SK-N-MC (cell line): ENCODE results near the gene P2RY14.
"Not testable (repeated sequence)": the region's sequence is repeated elsewhere in the genome, so short reads cannot be mapped to it uniquely, and the experiment has no call there.

Experiments
- DNase-seq: peaks from one replicate; pipeline ENCODE4 v3.0.0-alpha.2; 2011; ENCODE audit warnings: low read depth, low spot score
- H3K27ac ChIP-seq: fragments of 200-600 bp; sonication (generic); 2 replicates; pipeline ENCODE4 v1.5.1; 2016; ENCODE audit warnings: mixed run types
- H3K36me3 ChIP-seq: fragments of 200-600 bp; sonication (generic); 2 replicates; pipeline ENCODE4 v1.6.1; 2017; ENCODE audit warnings: antibody characterized with exemption, low read length, mixed read lengths; ENCODE audit not compliant: insufficient read depth
- H3K4me3 ChIP-seq: fragments of 200-600 bp; sonication (generic); 2 replicates; pipeline ENCODE4 v1.5.1; 2016
- H3K9ac ChIP-seq: fragments of 200-600 bp; sonication (generic); 2 replicates; pipeline ENCODE4 v1.8.0; 2017; ENCODE audit warnings: mixed run types, mixed read lengths; ENCODE audit not compliant: insufficient read length
- H3K9me3 ChIP-seq: fragments of 200-600 bp; sonication (generic); 2 replicates; pipeline ENCODE4 v1.6.1; 2017; ENCODE audit warnings: low read depth, mild to moderate bottlenecking, antibody characterized with exemption, low read length, moderate library complexity, mixed read lengths
- EZH2 ChIP-seq: fragments of 200-600 bp; sonication (generic); IDR thresholded peaks from one replicate; pipeline ENCODE4 v1.6.1; 2017; ENCODE audit warnings: antibody characterized with exemption
- FOXP2 ChIP-seq: optimal IDR thresholded peaks from 2 replicates; pipeline ENCODE3; 2011; ENCODE audit warnings: mild to moderate bottlenecking, moderate library complexity; ENCODE audit not compliant: insufficient read depth; ENCODE audit errors: extremely low read length, control extremely low read depth
- POLR2AphosphoS5 ChIP-seq: IDR thresholded peaks from 2 replicates; pipeline ENCODE4 v1.6.1; 2012; ENCODE audit warnings: mild to moderate bottlenecking, low read depth, low read length, borderline replicate concordance

P2RY14 gene

GRCh38 chr3:151259664-151260063 is 18.7 kb downstream of the P2RY14 start:
- no peak for DNase-seq
- TF ChIP-seq POLR2AphosphoS5 (no peak), EZH2 (no peak)
- Histone ChIP-seq H3K9me3 (no peaks in the 10 kb centered on the region), H3K36me3 (no peaks in the 10 kb centered on the region), H3K4me3 (no peak overlapping the region), H3K27ac (no peak overlapping the region), H3K9ac (no peak overlapping the region)

DNA sequence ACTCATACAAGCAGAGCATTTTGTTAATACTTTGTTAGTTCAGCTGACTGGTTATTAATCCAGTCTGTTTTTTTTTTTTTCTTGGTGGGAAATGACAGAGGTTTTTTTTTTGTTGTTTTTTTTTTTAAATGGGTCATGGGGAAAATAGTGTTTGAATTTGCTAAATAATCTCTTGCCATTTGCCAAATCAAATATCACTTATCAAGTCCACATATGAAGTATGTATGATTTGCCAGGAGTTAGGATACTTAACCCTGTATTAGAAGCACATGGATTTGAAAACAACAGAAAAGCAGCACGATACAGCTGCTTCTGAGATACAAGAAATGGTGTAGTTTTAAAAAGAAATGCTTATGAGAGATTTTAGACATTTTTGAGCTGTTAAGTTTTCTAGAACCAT is 21.6 kb downstream of the P2RY14 start:
- DNase-seq = no peak
- no peaks in the 10 kb centered on the region for H3K36me3 ChIP-seq
- no peak for TF ChIP-seq POLR2AphosphoS5
- no peak for TF ChIP-seq EZH2
- no peak for TF ChIP-seq FOXP2
- no peak overlapping the region for H3K4me3 ChIP-seq
- H3K9ac ChIP-seq = no peak overlapping the region
- H3K27ac ChIP-seq = no peak overlapping the region
- no peaks in the 10 kb centered on the region for H3K9me3 ChIP-seq

DNA sequence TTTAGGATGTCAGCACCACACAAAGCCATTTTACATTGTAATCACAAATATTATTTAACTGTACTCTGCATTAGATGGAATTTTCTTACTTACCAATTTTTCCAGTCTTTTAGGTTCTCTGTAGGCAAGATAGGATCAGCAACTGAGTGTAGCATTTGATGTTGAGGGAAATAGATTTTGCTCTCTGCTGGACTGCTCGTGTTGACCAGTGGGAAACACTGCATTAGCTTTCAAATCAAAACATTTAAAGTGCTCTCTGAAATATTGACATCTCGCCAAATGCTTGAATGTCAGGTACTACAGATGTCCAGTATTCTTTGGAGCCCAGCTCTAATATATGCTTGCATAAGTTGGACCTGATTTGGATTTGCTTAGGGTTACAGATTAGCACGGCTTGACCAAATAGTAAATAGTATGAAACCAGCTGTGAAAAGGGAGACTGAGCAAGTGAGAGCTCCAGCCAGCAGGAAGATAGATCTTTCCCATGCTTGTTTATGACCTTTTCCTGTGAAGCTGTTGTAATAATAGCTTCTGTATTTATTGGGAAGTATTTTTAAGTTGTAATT is 29.5 kb downstream of the P2RY14 start:
- H3K9me3 ChIP-seq = no peaks in the 10 kb centered on the region
- no peak overlapping the region for H3K27ac ChIP-seq
- DNase-seq = no peak
- no peak overlapping the region for H3K4me3 ChIP-seq
- H3K36me3 ChIP-seq = no peaks in the 10 kb centered on the region
- no peak overlapping the region for H3K9ac ChIP-seq
- TF ChIP-seq EZH2 (no peak), POLR2AphosphoS5 (no peak), FOXP2 (no peak)

DNA sequence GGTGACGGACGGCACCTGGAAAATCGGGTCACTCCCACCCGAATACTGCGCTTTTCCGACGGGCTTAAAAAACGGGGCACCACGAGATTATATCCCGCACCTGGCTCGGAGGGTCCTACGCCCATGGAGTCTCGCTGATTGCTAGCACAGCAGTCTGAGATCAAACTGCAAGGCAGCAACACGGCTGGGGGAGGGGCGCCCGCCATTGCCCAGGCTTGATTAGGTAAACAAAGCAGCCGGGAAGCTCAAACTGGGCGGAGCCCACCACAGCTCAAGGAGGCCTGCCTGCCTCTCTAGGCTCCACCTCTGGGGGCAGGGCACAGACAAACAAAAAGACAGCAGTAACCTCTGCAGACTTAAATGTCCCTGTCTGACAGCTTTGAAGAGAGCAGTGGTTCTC is 36.3 kb downstream of the P2RY14 start:
- DNase-seq, H3K36me3 ChIP-seq, H3K27ac ChIP-seq, H3K9ac ChIP-seq, H3K9me3 ChIP-seq, H3K4me3 ChIP-seq: not testable (repeated sequence)

GRCh38 chr3:151236736-151237135 is 41.6 kb downstream of the P2RY14 start:
- Histone ChIP-seq H3K27ac (no peak overlapping the region), H3K9ac (no peak overlapping the region), H3K36me3 (no peaks in the 10 kb centered on the region), H3K4me3 (no peak overlapping the region), H3K9me3 (no peaks in the 10 kb centered on the region)
- TF ChIP-seq FOXP2 (no peak), POLR2AphosphoS5 (no peak), EZH2 (no peak)
- no peak for DNase-seq

DNA sequence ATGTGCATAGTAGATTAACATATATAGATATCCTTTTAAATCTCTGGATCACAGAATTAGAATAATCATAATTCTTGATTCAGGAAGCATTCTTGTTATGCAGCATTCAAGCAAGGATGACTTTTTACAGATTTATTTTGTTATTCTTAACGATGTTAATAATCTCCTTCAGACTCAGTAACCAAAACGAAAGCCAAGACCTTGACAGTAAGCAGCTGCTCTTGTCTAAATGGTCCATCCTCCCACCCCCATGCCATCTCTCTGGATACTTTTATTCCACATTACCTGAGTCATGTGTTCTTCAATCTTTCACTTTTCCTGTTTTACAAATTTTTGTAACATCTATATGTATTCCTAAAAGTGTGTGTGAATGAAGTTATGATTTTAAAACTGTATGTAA is 42.0 kb downstream of the P2RY14 start:
- no peaks in the 10 kb centered on the region for H3K36me3 ChIP-seq
- no peak overlapping the region for H3K27ac ChIP-seq
- no peak overlapping the region for H3K4me3 ChIP-seq
- H3K9me3 ChIP-seq = no peaks in the 10 kb centered on the region
- TF ChIP-seq FOXP2 = no peak
- no peak for TF ChIP-seq POLR2AphosphoS5
- TF ChIP-seq EZH2 = no peak
- DNase-seq = no peak
- H3K9ac ChIP-seq = no peak overlapping the region

DNA sequence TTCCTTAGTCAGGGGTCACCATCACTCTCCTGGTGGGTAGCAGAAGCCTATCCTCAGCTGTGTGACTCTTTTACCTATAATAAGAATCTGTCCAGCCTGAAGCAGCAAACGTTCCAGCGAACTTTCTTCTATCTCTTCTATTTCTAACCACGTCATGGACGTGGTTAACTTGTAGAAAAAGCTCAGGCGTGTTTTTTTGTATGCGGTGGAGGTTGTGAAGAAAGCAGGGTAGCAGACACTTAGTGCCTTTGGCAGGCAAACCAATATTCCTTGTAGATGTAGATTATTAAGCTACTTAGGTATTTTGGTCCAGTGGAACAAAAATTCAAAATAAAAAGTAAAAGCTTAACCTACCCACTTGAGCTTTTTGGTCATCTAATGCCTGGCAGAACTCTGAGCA is 43.5 kb downstream of the P2RY14 start:
- TF ChIP-seq FOXP2 = no peak
- no peak for TF ChIP-seq EZH2
- no peak for TF ChIP-seq POLR2AphosphoS5
- H3K4me3 ChIP-seq = no peak overlapping the region
- no peaks in the 10 kb centered on the region for H3K9me3 ChIP-seq
- no peak overlapping the region for H3K27ac ChIP-seq
- no peak overlapping the region for H3K9ac ChIP-seq
- H3K36me3 ChIP-seq = no peaks in the 10 kb centered on the region
- no peak for DNase-seq

- no peak for TF ChIP-seq EZH2
- TF ChIP-seq FOXP2 = no peak
- TF ChIP-seq POLR2AphosphoS5 = no peak
- H3K9ac ChIP-seq = no peak overlapping the region
- H3K9me3 ChIP-seq = no peaks in the 10 kb centered on the region
- H3K27ac ChIP-seq = no peak overlapping the region
- no peak overlapping the region for H3K4me3 ChIP-seq
- no peak for DNase-seq
- H3K36me3 ChIP-seq = no peaks in the 10 kb centered on the region
Observed at GRCh38 chr3:151232991-151233390, 45.4 kb downstream of the P2RY14 start.

- not testable (repeated sequence) for H3K9ac ChIP-seq
Observed at GRCh38 chr3:151232403-151232802, 45.9 kb downstream of the P2RY14 start.

More at GRCh38 chr3:151232403-151232802, 45.9 kb downstream of the P2RY14 start:
- not testable (repeated sequence) for H3K27ac ChIP-seq, H3K4me3 ChIP-seq, H3K9me3 ChIP-seq, DNase-seq, H3K36me3 ChIP-seq
